K562 (cell line): Measurements from ENCODE around the gene LMX1B. TPM values are rescaled to one million over a fixed set of nuclear protein-coding genes. Genes with fewer than 3 reads are reported as not detected.

Source experiments
- ATAC-seq: fragments of 200-7000 bp; cut with Tn5 transposase; 3 replicates; pipeline ENCODE4 v1.9.1; 2020; ENCODE audit warnings: moderate library complexity
- BruUV-seq: library from RNA; stranded (reverse); fragments of 400-500 nt; replicated peaks from 2 replicates; lab custom pipeline; 2021; lab: Mats Ljungman, UMichigan
- CTCF ChIA-PET: fragments of 300-600 bp; formaldehyde crosslinking; extraction: SDS; loops from one replicate; lab custom pipeline; 2021; ENCODE audit warnings: low intra/inter-chr PET ratio; lab: Yijun Ruan, JAX
- POLR2A ChIA-PET: fragments of 300-600, 350-650 bp; sonication (Branson Sonifier 250); formaldehyde crosslinking; extraction: SDS; loops from one replicate; lab custom pipeline; 2021; ENCODE audit warnings: antibody characterized with exemption, inconsistent platforms; lab: Yijun Ruan, JAX
- DNase-seq, 4 experiments: peaks; one replicate each; pipeline versions ENCODE4 v3.0.0 to v3.0.0-alpha.2; 2011 to 2018; ENCODE audit warnings: low spot score in 3 of 4, mixed read lengths in 3 of 4; ENCODE audit errors: extremely low read depth in 1 of 4
- FAIRE-seq: peaks from 2 replicates; lab custom pipeline; 2011; peaks lifted over from hg19 to GRCh38; lab: Jason Lieb, UNC
- H2AFZ ChIP-seq: 2 replicates; pipeline ENCODE4 v1.6.0; 2011; ENCODE audit warnings: low read depth, low read length, control low read depth, inconsistent platforms
- H3K27ac ChIP-seq: fragments of 200-600 bp; 3 replicates; pipeline ENCODE4 v1.8.0; 2011; ENCODE audit warnings: low read depth, mild to moderate bottlenecking, control low read depth, inconsistent platforms, low read length, moderate library complexity, mixed read lengths; ENCODE audit errors: extremely low read depth
- H3K27me3 ChIP-seq, 2 experiments: fragments of 300-600 bp in 1 of 2; 2 replicates in 1 of 2; 3 replicates in 1 of 2; pipeline versions ENCODE4 v1.6.0 to v1.8.0; 2011; ENCODE audit warnings: inconsistent platforms in 2 of 2, low read length in 2 of 2, mild to moderate bottlenecking in 1 of 2, mixed read lengths in 1 of 2, moderate library complexity in 1 of 2; ENCODE audit not compliant: control insufficient read depth in 2 of 2, insufficient read depth in 2 of 2
- H3K36me3 ChIP-seq: fragments of 300-600 bp; 3 replicates; pipeline ENCODE4 v1.8.0; 2011; ENCODE audit warnings: mild to moderate bottlenecking, low read length, inconsistent platforms; ENCODE audit not compliant: control insufficient read depth, insufficient read depth
- H3K4me1 ChIP-seq, 2 experiments: fragments of 200-600 bp in 1 of 2; replicated peaks in 1 of 2; 2 replicates in 1 of 2; 3 replicates in 1 of 2; pipeline versions ENCODE4 v1.5.1 to v1.8.0; 2011; ENCODE audit warnings: inconsistent platforms in 2 of 2, low read length in 2 of 2, mild to moderate bottlenecking in 1 of 2, mixed read lengths in 1 of 2, moderate library complexity in 1 of 2; ENCODE audit not compliant: control insufficient read depth in 2 of 2, insufficient read depth in 2 of 2
- H3K4me2 ChIP-seq: 2 replicates; pipeline ENCODE4 v1.6.1; 2011; ENCODE audit warnings: low read length, control low read depth, inconsistent platforms, mixed read lengths; ENCODE audit not compliant: insufficient read depth
- H3K4me3 ChIP-seq: fragments of 200-600 bp; sonication (generic), shearing (Covaris generic); 2 replicates; pipeline ENCODE4 v1.5.1; 2016; ENCODE audit warnings: control low read depth, inconsistent platforms
- H3K79me2 ChIP-seq: fragments of 200-600 bp; 3 replicates; pipeline ENCODE4 v1.8.0; 2011; ENCODE audit warnings: low read length, inconsistent platforms; ENCODE audit not compliant: control insufficient read depth, insufficient read depth
- H3K9ac ChIP-seq, 2 experiments: 2 replicates each; pipeline versions ENCODE4 v1.6.0 to v1.6.1; 2011; ENCODE audit warnings: low read depth in 2 of 2, low read length in 2 of 2, control low read depth in 1 of 2, inconsistent platforms in 1 of 2, mild to moderate bottlenecking in 1 of 2, mixed read lengths in 1 of 2; ENCODE audit not compliant: insufficient read depth in 1 of 2
- H3K9me1 ChIP-seq: one replicate; pipeline ENCODE4 v1.6.0; 2011; ENCODE audit warnings: inconsistent platforms, mild to moderate bottlenecking, low read length, moderate library complexity; ENCODE audit not compliant: control insufficient read depth, insufficient read depth
- H3K9me3 ChIP-seq: replicated peaks from 2 replicates; pipeline ENCODE4 v1.5.1; 2011; ENCODE audit warnings: low read depth, low read length, inconsistent platforms; ENCODE audit not compliant: control insufficient read depth, insufficient read depth
- H4K20me1 ChIP-seq: replicated peaks from 2 replicates; pipeline ENCODE4 v1.6.1; 2011; ENCODE audit warnings: low read length, inconsistent platforms, mixed read lengths; ENCODE audit not compliant: control insufficient read depth, insufficient read depth
- DLX4 ChIP-seq: fragments of 250-450 bp; sonication (Bioruptor Pico); IDR thresholded peaks from 2 replicates; pipeline ENCODE4 v1.6.1; 2021; ENCODE audit warnings: mild to moderate bottlenecking
- HMG20B ChIP-seq: fragments of 250-450 bp; sonication (Bioruptor Pico); IDR thresholded peaks from 2 replicates; pipeline ENCODE4 v1.5.0; 2021; ENCODE audit warnings: mild to moderate bottlenecking
- KDM5B ChIP-seq: fragments of 200-600 bp; sonication (generic); IDR thresholded peaks from 2 replicates; pipeline ENCODE4 v1.6.1; 2012; ENCODE audit warnings: low read depth, mild to moderate bottlenecking, moderate library complexity, low read length, control low read depth, inconsistent platforms; ENCODE audit not compliant: insufficient replicate concordance
- KLF1 ChIP-seq: fragments of 450-650 bp; IDR thresholded peaks from 2 replicates; pipeline ENCODE4 v1.6.1; 2016; ENCODE audit warnings: missing genetic modification characterization, missing compliant biosample characterization
- MIER1 ChIP-seq: fragments of 450-650 bp; IDR thresholded peaks from 2 replicates; pipeline ENCODE4 v1.6.1; 2016; ENCODE audit warnings: antibody characterized with exemption, mild to moderate bottlenecking, low read depth
- NR2F6 ChIP-seq: fragments of 450-650 bp; formaldehyde crosslinking; IDR thresholded peaks from 2 replicates; pipeline ENCODE4 v1.4.0; 2020; ENCODE audit warnings: mild to moderate bottlenecking
- POLR3G ChIP-seq: IDR thresholded peaks from 2 replicates; pipeline ENCODE4 v1.6.1; 2011; ENCODE audit not compliant: insufficient read length, insufficient replicate concordance; ENCODE audit errors: extremely low read depth
- SIRT6 ChIP-seq: IDR thresholded peaks from one replicate; pipeline ENCODE4 v1.6.1; 2012; ENCODE audit warnings: low read depth, mild to moderate bottlenecking, control low read depth, inconsistent platforms, low read length, moderate library complexity
- TAL1 ChIP-seq: fragments of 450-650 bp; IDR thresholded peaks from 2 replicates; pipeline ENCODE4 v1.6.1; 2016; ENCODE audit warnings: mild to moderate bottlenecking
- TCF3 ChIP-seq: sonication (generic); formaldehyde crosslinking; IDR thresholded peaks from 2 replicates; pipeline ENCODE4 v1.4.0; 2020; ENCODE audit warnings: mild to moderate bottlenecking, missing genetic modification reagents
- ZBTB12 ChIP-seq: fragments of 250-450 bp; sonication (Bioruptor Pico); IDR thresholded peaks from 2 replicates; pipeline ENCODE4 v1.4.0; 2020
- ZNF217 ChIP-seq: sonication (generic); formaldehyde crosslinking; IDR thresholded peaks from 2 replicates; pipeline ENCODE4 v1.8.0; 2022; ENCODE audit warnings: mild to moderate bottlenecking, missing genetic modification reagents
- ZNF76 ChIP-seq: fragments of 250-450 bp; sonication (Bioruptor Pico); IDR thresholded peaks from 2 replicates; pipeline ENCODE4 v1.4.0; 2020; ENCODE audit warnings: mild to moderate bottlenecking, moderate library complexity, borderline replicate concordance
- WGBS: fragments of 100-300 bp; shearing (Covaris generic); methylation state at CpG from one replicate; pipeline ENCODE4 v1.1.6; 2016; ENCODE audit warnings: low coverage, mixed read lengths; ENCODE audit not compliant: insufficient coverage; ENCODE audit errors: missing lambda C conversion rate; 5-methylcytosine and 5-hydroxymethylcytosine counted together
- in situ Hi-C: fragments of 300-500 bp; cut with MboI; formaldehyde crosslinking; loops from 4 replicates; pipeline ENCODE4 v1.15.0; 2018; ENCODE audit warnings: inconsistent platforms, mixed read lengths
- intact Hi-C: fragments of 100-400 bp; cut with micrococcal nuclease; formaldehyde crosslinking; loops from 2 replicates; pipeline ENCODE4 v1.14.2; 2022
- polyA plus RNA-seq, 8 experiments: library from polyadenylated mRNA; depleted of rRNA in 4 of 8; stranded (reverse) in 5 of 8; unstranded in 3 of 8; fragments of >200 nt; fragmentation: Nextera tagmentation in 2 of 8; fragmentation: Illumina TruSeq in 1 of 8; extraction: Ambion mirVana in 2 of 8; extraction: Trizol in 1 of 8; gene quantifications; 2 replicates each; pipeline versions ENCODE4 v1.2.1 to v1.2.3, GENCODE V29; 2011 to 2014; ENCODE audit warnings: inconsistent platforms in 1 of 8, missing spikeins in 1 of 8
- total RNA-seq, 7 experiments: library from RNA; depleted of rRNA in 6 of 7; stranded (reverse); fragments of >200 nt in 6 of 7; fragmentation: Illumina TruSeq in 2 of 7; extraction: Trizol in 2 of 7; gene quantifications; 2 replicates each; pipeline versions ENCODE4 v1.2.1 to v1.2.3, GENCODE V29; 2011 to 2021; ENCODE audit warnings: low replicate concordance in 1 of 7
- TF ChIP-seq, protein P1 (sequence below): fragments of 450-650 bp; formaldehyde crosslinking; IDR thresholded peaks from 2 replicates; pipeline ENCODE4 v1.4.0; 2020; ENCODE audit warnings: mild to moderate bottlenecking
- TF ChIP-seq, protein P2 (sequence below): sonication (generic); formaldehyde crosslinking; IDR thresholded peaks from 2 replicates; pipeline ENCODE4 v1.8.1; 2022; ENCODE audit warnings: missing genetic modification reagents
- TF ChIP-seq, protein P3 (sequence below): fragments of 450-650 bp; IDR thresholded peaks from 2 replicates; pipeline ENCODE4 v1.6.1; 2017; ENCODE audit warnings: antibody characterized with exemption

LMX1B gene
- total and polyA plus RNA-seq, 9 of the 15 experiments (the other 6 are each of a cell fraction or from before 2014, with no cell fraction given), result not detected

DNA sequence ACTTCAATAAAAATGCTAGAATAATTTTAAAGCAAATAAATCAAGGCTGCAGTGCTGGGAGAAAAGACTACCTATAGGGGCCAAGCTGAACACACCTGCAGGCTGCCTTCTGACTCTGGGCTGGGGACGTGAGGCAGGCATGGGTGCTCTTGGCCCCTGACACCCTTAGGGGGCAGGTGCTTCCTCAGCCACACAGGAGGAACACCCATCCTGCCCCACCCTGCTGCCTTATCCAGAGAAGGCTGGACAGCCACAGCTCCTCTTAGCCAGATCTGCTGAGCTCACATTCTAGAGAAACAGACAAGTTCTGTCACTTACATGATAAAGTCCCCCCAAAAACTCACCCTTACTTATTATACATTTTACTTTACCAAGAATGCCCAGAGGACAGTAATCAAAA lies 6.6 kb upstream of the LMX1B start:
- FAIRE-seq (no peak), DNase-seq (no peak), ATAC-seq (no peak)
- Histone ChIP-seq H4K20me1 (peaks cover 12% of the 10 kb centered on the region), H3K9ac (no peak overlapping the region), H3K9me1 (no peaks in the 10 kb centered on the region), H3K27me3 (peaks cover 7 to 64% of the 10 kb centered on the region in 2 experiments; a peak in 4 of 5 replicates), H3K4me3 (no peak overlapping the region), H3K4me1 (peaks cover 0 to 19% of the 10 kb centered on the region in 2 experiments; a peak in 1 of 5 replicates), H2AFZ (no peak overlapping the region), H3K27ac (no peak overlapping the region), H3K9me3 (no peaks in the 10 kb centered on the region), H3K4me2 (no peak overlapping the region), H3K36me3 (no peaks in the 10 kb centered on the region), H3K79me2 (no peaks in the 10 kb centered on the region)
- in situ Hi-C loops (loop anchor here (5.0 kb wide), 2 partner anchors 85 to 175 kb away; no protein-coding TSS in a partner anchor), intact Hi-C loops (no loop called here)
- 0% methylated on average over 1 of the region's 1 CpG for WGBS
- BruUV-seq, result no TSS peak
- POLR2A ChIA-PET, result interaction anchor here (0.6 kb wide), 1 partner anchor 161 kb away, joined by 4 read pairs; no protein-coding TSS in a partner anchor
- CTCF ChIA-PET, result no interaction called here
- TF ChIP-seq POLR3G, result no peak
- TF ChIP-seq ZNF217 (CRISPR knock-in tag), result no peak
- no peak for TF ChIP-seq KLF1
- TF ChIP-seq SIRT6, result no peak
- TF ChIP-seq TAL1, result no peak
- no peak for TF ChIP-seq ZBTB12 (CRISPR knock-in tag)
- no peak for TF ChIP-seq MIER1
- no peak for TF ChIP-seq NR2F6 (CRISPR knock-in tag)
- TF ChIP-seq, protein P1, sequence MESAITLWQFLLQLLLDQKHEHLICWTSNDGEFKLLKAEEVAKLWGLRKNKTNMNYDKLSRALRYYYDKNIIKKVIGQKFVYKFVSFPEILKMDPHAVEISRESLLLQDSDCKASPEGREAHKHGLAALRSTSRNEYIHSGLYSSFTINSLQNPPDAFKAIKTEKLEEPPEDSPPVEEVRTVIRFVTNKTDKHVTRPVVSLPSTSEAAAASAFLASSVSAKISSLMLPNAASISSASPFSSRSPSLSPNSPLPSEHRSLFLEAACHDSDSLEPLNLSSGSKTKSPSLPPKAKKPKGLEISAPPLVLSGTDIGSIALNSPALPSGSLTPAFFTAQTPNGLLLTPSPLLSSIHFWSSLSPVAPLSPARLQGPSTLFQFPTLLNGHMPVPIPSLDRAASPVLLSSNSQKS (CRISPR knock-in tag), result no peak
- TF ChIP-seq KDM5B, result no peak
- TF ChIP-seq, protein P2, sequence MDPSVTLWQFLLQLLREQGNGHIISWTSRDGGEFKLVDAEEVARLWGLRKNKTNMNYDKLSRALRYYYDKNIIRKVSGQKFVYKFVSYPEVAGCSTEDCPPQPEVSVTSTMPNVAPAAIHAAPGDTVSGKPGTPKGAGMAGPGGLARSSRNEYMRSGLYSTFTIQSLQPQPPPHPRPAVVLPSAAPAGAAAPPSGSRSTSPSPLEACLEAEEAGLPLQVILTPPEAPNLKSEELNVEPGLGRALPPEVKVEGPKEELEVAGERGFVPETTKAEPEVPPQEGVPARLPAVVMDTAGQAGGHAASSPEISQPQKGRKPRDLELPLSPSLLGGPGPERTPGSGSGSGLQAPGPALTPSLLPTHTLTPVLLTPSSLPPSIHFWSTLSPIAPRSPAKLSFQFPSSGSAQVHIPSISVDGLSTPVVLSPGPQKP (CRISPR knock-in tag), result no peak
- TF ChIP-seq, protein P3, sequence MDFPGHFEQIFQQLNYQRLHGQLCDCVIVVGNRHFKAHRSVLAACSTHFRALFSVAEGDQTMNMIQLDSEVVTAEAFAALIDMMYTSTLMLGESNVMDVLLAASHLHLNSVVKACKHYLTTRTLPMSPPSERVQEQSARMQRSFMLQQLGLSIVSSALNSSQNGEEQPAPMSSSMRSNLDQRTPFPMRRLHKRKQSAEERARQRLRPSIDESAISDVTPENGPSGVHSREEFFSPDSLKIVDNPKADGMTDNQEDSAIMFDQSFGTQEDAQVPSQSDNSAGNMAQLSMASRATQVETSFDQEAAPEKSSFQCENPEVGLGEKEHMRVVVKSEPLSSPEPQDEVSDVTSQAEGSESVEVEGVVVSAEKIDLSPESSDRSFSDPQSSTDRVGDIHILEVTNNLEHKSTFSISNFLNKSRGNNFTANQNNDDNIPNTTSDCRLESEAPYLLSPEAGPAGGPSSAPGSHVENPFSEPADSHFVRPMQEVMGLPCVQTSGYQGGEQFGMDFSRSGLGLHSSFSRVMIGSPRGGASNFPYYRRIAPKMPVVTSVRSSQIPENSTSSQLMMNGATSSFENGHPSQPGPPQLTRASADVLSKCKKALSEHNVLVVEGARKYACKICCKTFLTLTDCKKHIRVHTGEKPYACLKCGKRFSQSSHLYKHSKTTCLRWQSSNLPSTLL, result no peak
- no peak for TF ChIP-seq HMG20B (CRISPR knock-in tag)
- TF ChIP-seq TCF3 (CRISPR knock-in tag), result no peak
- TF ChIP-seq DLX4, result no peak
- no peak for TF ChIP-seq ZNF76 (CRISPR knock-in tag)
